Naive B cell (primary cell): ENCODE measurements around the gene OR2D2. TPM values are rescaled to one million over a fixed set of nuclear protein-coding genes. Genes with fewer than 3 reads are reported as not detected.

Experiments
- ATAC-seq, 2 donors: fragments of 150-1000 bp; cut with Tn5 transposase; 2 replicates each; pipeline ENCODE4 v1.10.0; 2021; ENCODE audit warnings: low read depth in 2 of 2, mild to moderate bottlenecking in 2 of 2, moderate library complexity in 2 of 2
- DNase-seq: peaks from one replicate; pipeline ENCODE4 v3.0.0; 2022
- H3K27ac Mint-ChIP-seq, 6 donors: one replicate each; pipeline ENCODE4 v1.8.0; 2020 to 2022; ENCODE audit warnings: mild to moderate bottlenecking in 6 of 6, mixed read lengths in 6 of 6, moderate library complexity in 5 of 6, inconsistent platforms in 2 of 6
- H3K27me3 Mint-ChIP-seq, 3 donors: one replicate each; pipeline ENCODE4 v1.8.0; 2021 to 2022; ENCODE audit warnings: mixed read lengths in 3 of 3, mild to moderate bottlenecking in 1 of 3
- H3K36me3 Mint-ChIP-seq, 2 donors: one replicate each; pipeline ENCODE4 v1.8.0; 2020 to 2022; ENCODE audit warnings: mixed read lengths in 2 of 2, inconsistent platforms in 1 of 2, mild to moderate bottlenecking in 1 of 2
- H3K4me1 Mint-ChIP-seq, 3 donors: one replicate each; pipeline ENCODE4 v1.8.0; 2020 to 2022; ENCODE audit warnings: mixed read lengths in 3 of 3, inconsistent platforms in 1 of 3, mild to moderate bottlenecking in 1 of 3, moderate library complexity in 1 of 3
- H3K4me3 Mint-ChIP-seq, 8 donors: one replicate each; pipeline ENCODE4 v1.8.0; 2020 to 2022; ENCODE audit warnings: mild to moderate bottlenecking in 8 of 8, mixed read lengths in 8 of 8, moderate library complexity in 8 of 8, inconsistent platforms in 2 of 8
- H3K9me3 Mint-ChIP-seq, 7 donors: one replicate each; pipeline ENCODE4 v1.8.0; 2020 to 2022; ENCODE audit warnings: mixed read lengths in 7 of 7, mild to moderate bottlenecking in 5 of 7, inconsistent platforms in 2 of 7, moderate library complexity in 1 of 7
- polyA plus RNA-seq, 6 donors: library from polyadenylated mRNA; unstranded; fragments of 300-500 nt; fragmentation: Illumina TruSeq; gene quantifications; one replicate each; pipeline ENCODE4 v1.2.3, GENCODE V29; 2021; ENCODE audit warnings: low read depth in 6 of 6

OR2D2 gene, protein sequence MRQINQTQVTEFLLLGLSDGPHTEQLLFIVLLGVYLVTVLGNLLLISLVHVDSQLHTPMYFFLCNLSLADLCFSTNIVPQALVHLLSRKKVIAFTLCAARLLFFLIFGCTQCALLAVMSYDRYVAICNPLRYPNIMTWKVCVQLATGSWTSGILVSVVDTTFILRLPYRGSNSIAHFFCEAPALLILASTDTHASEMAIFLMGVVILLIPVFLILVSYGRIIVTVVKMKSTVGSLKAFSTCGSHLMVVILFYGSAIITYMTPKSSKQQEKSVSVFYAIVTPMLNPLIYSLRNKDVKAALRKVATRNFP
- polyA plus RNA-seq: not detected

DNA sequence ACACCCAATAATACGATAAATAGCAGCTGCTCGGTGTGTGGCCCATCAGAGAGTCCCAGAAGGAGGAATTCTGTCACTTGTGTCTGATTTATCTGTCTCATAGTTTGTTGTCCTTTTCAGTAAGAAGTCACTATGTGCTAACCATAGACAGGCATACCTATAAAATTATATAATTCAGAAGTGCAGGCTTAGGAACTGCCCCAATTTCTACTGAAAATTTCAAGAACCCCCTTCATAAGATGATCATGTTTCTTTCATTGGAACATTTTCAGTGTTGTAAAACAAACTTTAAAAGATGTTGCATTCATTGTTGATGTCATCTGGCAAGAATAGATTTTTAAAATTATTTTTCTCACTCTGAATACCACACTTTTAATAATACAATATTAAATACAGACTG is at the start of gene OR2D2:
OR2D2 (minus strand) TSS at position 101 of the 400 bp plus-strand sequence; CDS start at position 101, 0 bp downstream.
- H3K27ac Mint-ChIP-seq: peak within 1 kb of the TSS in 1 of 6 donors; percentile 44
- H3K27me3 Mint-ChIP-seq: peaks cover 13 to 26% (median 15%) of the 10 kb centered on the region in 3 donors
- ATAC-seq: no peak
- H3K4me1 Mint-ChIP-seq: no peaks in the 10 kb centered on the region
- H3K36me3 Mint-ChIP-seq: no peaks in the 10 kb centered on the region
- DNase-seq: no peak
- peaks cover 0 to 13% (median 12%) of the 10 kb centered on the region in 7 donors for H3K9me3 Mint-ChIP-seq
- H3K4me3 Mint-ChIP-seq: no peak within 1 kb of the TSS

DNA sequence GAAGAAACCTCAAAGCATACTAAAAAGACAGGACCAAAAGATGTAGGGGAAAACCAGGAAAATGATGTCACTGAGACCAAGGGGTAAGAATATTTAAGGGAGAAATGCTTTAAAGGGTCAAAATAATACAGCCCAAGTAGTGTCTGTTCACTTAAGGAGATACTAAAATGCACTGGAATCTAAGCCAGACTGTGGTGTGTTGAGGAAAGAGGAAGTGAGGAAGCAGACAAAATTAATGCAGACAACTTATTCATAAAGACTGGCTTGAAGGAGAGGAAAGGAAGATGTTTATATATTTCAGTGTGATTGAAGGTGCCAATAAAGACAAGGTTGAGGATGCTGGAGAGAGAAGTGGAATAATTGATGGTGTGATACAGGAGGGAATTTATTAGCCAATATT is 49.7 kb upstream of the OR2D2 start:
- Mint-ChIP-seq H3K4me1 (no peaks in the 10 kb centered on the region), H3K27ac (no peak overlapping the region), H3K36me3 (no peaks in the 10 kb centered on the region), H3K4me3 (no peak overlapping the region), H3K27me3 (peaks cover 0 to 3% (median 0%) of the 10 kb centered on the region in 3 donors), H3K9me3 (no peaks in the 10 kb centered on the region)
- ATAC-seq: no peak
- DNase-seq: no peak

DNA sequence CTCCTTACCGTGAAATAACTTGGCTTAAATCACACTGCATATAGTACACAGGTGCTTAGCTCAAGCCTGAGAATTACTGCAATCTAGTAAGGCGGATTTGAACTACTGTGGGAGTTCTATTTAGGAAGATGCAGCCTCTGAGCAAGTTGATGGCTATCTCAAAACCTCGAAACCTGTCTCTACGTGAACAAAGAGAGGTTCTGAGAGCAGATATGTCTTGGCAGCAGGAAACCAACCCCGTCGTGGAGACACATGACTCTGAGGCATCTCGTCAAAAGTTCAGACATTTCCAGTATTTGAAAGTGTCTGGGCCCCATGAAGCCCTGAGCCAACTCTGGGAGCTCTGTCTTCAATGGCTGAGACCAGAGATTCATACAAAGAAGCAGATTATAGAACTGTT is 39.8 kb upstream of the OR2D2 start:
- ATAC-seq (no peak), DNase-seq (no peak)
- Mint-ChIP-seq H3K27me3 (peaks cover 8 to 38% (median 38%) of the 10 kb centered on the region in 3 donors), H3K4me3 (no peak overlapping the region), H3K9me3 (peaks cover 0 to 3% (median 0%) of the 10 kb centered on the region in 7 donors), H3K4me1 (peaks cover 6 to 8% (median 7%) of the 10 kb centered on the region in 3 donors), H3K27ac (no peak overlapping the region), H3K36me3 (no peaks in the 10 kb centered on the region)

GRCh38 chr11:6931146-6931713 is 38.9 kb upstream of the OR2D2 start:
- Mint-ChIP-seq H3K4me3 (no peak overlapping the region), H3K27ac (no peak overlapping the region), H3K36me3 (no peaks in the 10 kb centered on the region), H3K27me3 (peaks cover 16 to 47% (median 40%) of the 10 kb centered on the region in 3 donors), H3K4me1 (peaks cover 14 to 18% (median 17%) of the 10 kb centered on the region in 3 donors), H3K9me3 (peaks cover 0 to 3% (median 0%) of the 10 kb centered on the region in 7 donors)
- ATAC-seq (no peak), DNase-seq (no peak)

- ATAC-seq (no peak), DNase-seq (no peak)
- Mint-ChIP-seq H3K9me3 (peaks cover 0 to 3% (median 0%) of the 10 kb centered on the region in 7 donors), H3K4me3 (no peak overlapping the region), H3K27ac (no peak overlapping the region), H3K4me1 (peaks cover 18 to 25% (median 23%) of the 10 kb centered on the region in 3 donors), H3K27me3 (peaks cover 30 to 70% (median 50%) of the 10 kb centered on the region in 3 donors), H3K36me3 (no peaks in the 10 kb centered on the region)
Observed at GRCh38 chr11:6928916-6929315, 36.6 kb upstream of the OR2D2 start.

GRCh38 chr11:6927030-6927617 is 34.8 kb upstream of the OR2D2 start:
- Mint-ChIP-seq H3K9me3 (peaks cover 0 to 3% (median 0%) of the 10 kb centered on the region in 7 donors), H3K27me3 (peaks cover 30 to 72% (median 48%) of the 10 kb centered on the region in 3 donors), H3K36me3 (no peaks in the 10 kb centered on the region), H3K27ac (peak overlapping the region in 2 of 6 donors; percentile 44 to 91), H3K4me3 (peak overlapping the region in 7 of 8 donors; percentile 69 to 94 (median 88)), H3K4me1 (peaks cover 18 to 25% (median 23%) of the 10 kb centered on the region in 3 donors)
- ATAC-seq: peak; percentile 84 to 85
- no peak for DNase-seq

DNA sequence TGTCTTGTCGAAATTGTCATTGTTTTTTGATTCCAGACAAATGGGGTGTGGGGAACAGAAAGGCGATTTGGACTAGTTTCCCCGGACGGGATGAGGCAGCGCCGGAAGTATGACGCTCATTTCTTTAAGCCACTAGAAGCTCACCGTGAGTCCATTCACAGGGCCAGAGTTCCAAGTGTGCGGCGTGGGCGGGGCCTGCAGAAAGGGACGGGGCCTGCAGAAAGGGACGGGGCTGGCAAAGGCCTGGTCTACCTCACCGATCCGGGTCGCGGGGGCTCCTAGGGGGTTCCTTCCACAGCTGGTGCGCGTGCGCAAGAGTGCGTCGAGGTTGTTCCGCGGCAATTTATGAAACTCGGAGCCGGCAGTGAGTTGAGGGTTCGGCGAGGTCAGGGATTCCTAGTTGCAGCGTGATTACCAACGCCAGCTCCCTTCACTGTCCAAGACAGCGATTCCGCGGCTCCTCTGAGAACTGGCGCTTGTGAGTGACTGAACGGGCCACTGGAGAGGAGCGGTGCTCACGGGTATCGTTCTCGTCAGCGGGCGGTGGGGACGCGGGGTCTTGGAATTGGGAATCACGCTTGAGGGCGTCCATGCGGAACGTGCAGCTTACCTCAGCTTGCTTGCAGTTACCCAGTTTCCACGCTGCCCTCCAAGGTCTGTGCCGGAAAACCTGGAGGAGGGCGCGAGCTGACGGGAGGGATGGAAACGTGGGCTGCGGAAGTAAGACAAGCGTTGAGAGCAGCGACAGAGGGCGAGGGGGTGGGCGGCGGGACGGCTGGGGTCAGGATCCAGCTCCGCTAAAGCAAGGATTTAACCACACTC is 34.1 kb upstream of the OR2D2 start, which contains the start of gene ZNF215:
ZNF215 (plus strand) TSS at position 219 of the 822 bp plus-strand sequence. CDS start 5,847 bp downstream, outside the sequence.
- Mint-ChIP-seq H3K9me3 (peaks cover 0 to 6% (median 0%) of the 10 kb centered on the region in 7 donors), H3K36me3 (no peaks in the 10 kb centered on the region), H3K27ac (peak within 1 kb of the TSS in 5 of 6 donors; percentile 22 to 91 (median 44)), H3K4me3 (peak within 1 kb of the TSS; percentile 69 to 94 (median 87)), H3K27me3 (peaks cover 36 to 77% (median 53%) of the 10 kb centered on the region in 3 donors), H3K4me1 (peaks cover 18 to 25% (median 23%) of the 10 kb centered on the region in 3 donors)
- ATAC-seq: peak; percentile 30 to 44
- no peak for DNase-seq

- no peak for DNase-seq
- H3K4me3 Mint-ChIP-seq: peak overlapping the region; percentile 69 to 94 (median 87)
- no peak for ATAC-seq
- H3K27me3 Mint-ChIP-seq: peaks cover 40 to 83% (median 59%) of the 10 kb centered on the region in 3 donors
- peak overlapping the region in 3 of 6 donors; percentile 22 to 91 (median 28) for H3K27ac Mint-ChIP-seq
- H3K9me3 Mint-ChIP-seq: peaks cover 0 to 9% (median 0%) of the 10 kb centered on the region in 7 donors
- H3K36me3 Mint-ChIP-seq: no peaks in the 10 kb centered on the region
- H3K4me1 Mint-ChIP-seq: peaks cover 18 to 25% (median 23%) of the 10 kb centered on the region in 3 donors
Observed at GRCh38 chr11:6925636-6926207, 33.4 kb upstream of the OR2D2 start.

DNA sequence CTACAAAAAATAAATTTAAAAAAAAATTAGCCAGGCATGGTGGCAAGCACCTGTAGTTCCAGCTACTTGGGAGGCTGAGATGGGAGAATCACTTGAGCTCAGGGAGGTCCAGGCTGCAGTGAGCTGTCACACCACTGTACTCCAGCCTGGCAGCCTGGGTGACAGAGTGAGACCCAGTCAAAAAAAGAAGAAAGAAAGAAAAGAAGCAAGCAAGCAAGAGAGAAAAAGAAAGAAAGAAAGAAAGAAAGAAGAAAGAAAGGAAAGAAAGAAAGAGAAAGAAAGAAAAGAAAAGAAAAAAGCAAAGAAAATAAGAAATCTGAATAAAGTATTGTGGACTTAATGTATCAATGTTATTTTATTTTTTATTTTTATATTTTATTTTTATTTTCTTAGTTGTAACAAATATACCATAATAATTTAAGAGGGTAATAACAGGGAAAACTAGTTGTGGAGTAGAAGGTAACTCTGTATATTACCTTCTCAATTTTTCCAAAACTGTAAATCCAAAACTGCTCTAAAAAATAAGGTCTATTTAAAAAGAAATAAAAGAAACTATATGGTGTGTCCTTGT is 32.8 kb upstream of the OR2D2 start:
- Mint-ChIP-seq H3K27me3 (peaks cover 40 to 77% (median 53%) of the 10 kb centered on the region in 3 donors), H3K4me1 (peaks cover 18 to 25% (median 23%) of the 10 kb centered on the region in 3 donors), H3K27ac (no peak overlapping the region), H3K36me3 (no peaks in the 10 kb centered on the region), H3K9me3 (peaks cover 0 to 9% (median 2%) of the 10 kb centered on the region in 7 donors), H3K4me3 (peak overlapping the region in 2 of 8 donors; percentile 81 to 91)
- no peak for DNase-seq
- ATAC-seq: no peak

DNA sequence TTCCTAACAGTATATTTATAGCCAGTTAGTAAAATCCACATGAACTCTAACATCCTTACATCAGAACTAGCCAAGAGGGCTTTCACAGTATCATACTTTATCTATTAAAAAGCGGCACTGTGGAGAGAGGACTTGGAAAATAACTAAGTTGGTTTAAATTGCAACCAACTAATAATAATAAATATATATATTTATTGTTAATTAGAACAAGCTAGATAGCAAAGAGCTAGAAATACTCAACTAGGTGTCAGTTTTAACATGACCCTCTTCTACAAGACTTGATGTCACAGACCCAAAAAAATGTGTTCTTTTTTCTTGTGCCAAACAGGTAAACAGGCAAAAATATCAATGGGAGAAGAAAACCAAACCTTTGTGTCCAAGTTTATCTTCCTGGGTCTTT is 28.4 kb upstream of the OR2D2 start, which contains the start of gene OR2D3:
OR2D3 (plus strand) TSS at position 301 of the 400 bp plus-strand sequence; CDS start at position 301, 0 bp downstream.
- no peak within 1 kb of the TSS for H3K27ac Mint-ChIP-seq
- ATAC-seq: no peak
- DNase-seq: no peak
- H3K9me3 Mint-ChIP-seq: peaks cover 0 to 11% (median 3%) of the 10 kb centered on the region in 7 donors
- no peak within 1 kb of the TSS for H3K4me3 Mint-ChIP-seq
- H3K27me3 Mint-ChIP-seq: peaks cover 24 to 63% (median 44%) of the 10 kb centered on the region in 3 donors
- peaks cover 0 to 2% (median 1%) of the 10 kb centered on the region in 3 donors for H3K4me1 Mint-ChIP-seq
- no peaks in the 10 kb centered on the region for H3K36me3 Mint-ChIP-seq

DNA sequence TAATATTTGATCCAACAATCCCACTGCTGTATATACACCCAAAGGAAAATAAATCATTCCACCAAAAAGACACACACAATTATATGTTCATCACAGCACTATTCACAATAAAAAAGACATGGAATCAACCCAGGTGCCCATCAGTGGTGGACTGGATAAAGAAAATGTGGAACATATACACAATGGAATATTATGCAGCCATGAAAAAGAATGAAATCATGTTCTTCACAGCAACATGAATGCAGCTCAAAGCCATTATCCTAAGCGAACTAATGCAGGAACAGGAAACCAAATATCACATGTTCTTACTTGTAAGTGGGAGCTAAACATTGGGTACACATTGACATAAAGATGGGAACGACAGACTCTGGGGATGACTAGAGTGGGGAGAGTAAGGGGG is 27.4 kb upstream of the OR2D2 start:
- Mint-ChIP-seq H3K27me3 (peaks cover 19 to 53% (median 37%) of the 10 kb centered on the region in 3 donors), H3K27ac (no peak overlapping the region), H3K9me3 (peaks cover 0 to 11% (median 3%) of the 10 kb centered on the region in 7 donors), H3K36me3 (no peaks in the 10 kb centered on the region), H3K4me1 (no peaks in the 10 kb centered on the region), H3K4me3 (no peak overlapping the region)
- DNase-seq (no peak), ATAC-seq (no peak)

GRCh38 chr11:6911948-6912347 is 19.6 kb upstream of the OR2D2 start:
- DNase-seq: no peak
- H3K36me3 Mint-ChIP-seq: no peaks in the 10 kb centered on the region

More at GRCh38 chr11:6911948-6912347, 19.6 kb upstream of the OR2D2 start:
- Mint-ChIP-seq H3K4me1 (no peaks in the 10 kb centered on the region), H3K27ac (no peak overlapping the region), H3K9me3 (peaks cover 0 to 3% (median 0%) of the 10 kb centered on the region in 7 donors), H3K27me3 (no peaks in the 10 kb centered on the region), H3K4me3 (no peak overlapping the region)
- no peak for ATAC-seq
